CD14-positive monocyte (primary cell): Measurements from ENCODE around the gene MUC13. TPM values are rescaled to one million over a fixed set of nuclear protein-coding genes. Genes with fewer than 3 reads are reported as not detected.

Source experiments
- DNase-seq, 3 donors: peaks; one replicate each; pipeline ENCODE4 v3.0.0-alpha.2; 2011 to 2022
- H2AFZ ChIP-seq: 2 replicates; pipeline ENCODE4 v1.6.0; 2012; ENCODE audit warnings: mild to moderate bottlenecking, low read depth, low read length, inconsistent platforms; ENCODE audit not compliant: insufficient read depth, poor library complexity, severe bottlenecking
- H3K27ac ChIP-seq, 2 donors: 1 replicate in 1 of 2; 2 replicates in 1 of 2; pipeline ENCODE4 v1.5.1; 2012 to 2013; ENCODE audit warnings: low read length in 2 of 2, control low read depth in 1 of 2, inconsistent platforms in 1 of 2, low read depth in 1 of 2, mild to moderate bottlenecking in 1 of 2
- H3K27me3 ChIP-seq, 2 donors: one replicate each; pipeline versions ENCODE4 v1.6.0 to v1.6.1; 2011 to 2013; ENCODE audit warnings: low read length in 2 of 2; ENCODE audit not compliant: control insufficient read depth in 2 of 2, insufficient read depth in 2 of 2
- H3K36me3 ChIP-seq, 2 donors: replicated peaks in 1 of 2; 1 replicate in 1 of 2; 2 replicates in 1 of 2; pipeline versions ENCODE4 v1.5.1 to v1.6.1; 2012 to 2013; ENCODE audit warnings: low read length in 2 of 2, control low read depth in 1 of 2, inconsistent platforms in 1 of 2, mild to moderate bottlenecking in 1 of 2; ENCODE audit not compliant: insufficient read depth in 2 of 2, control insufficient read depth in 1 of 2
- H3K4me1 ChIP-seq, 2 donors: 1 replicate in 1 of 2; 2 replicates in 1 of 2; pipeline versions ENCODE4 v1.5.1 to v1.6.1; 2012 to 2013; ENCODE audit warnings: low read length in 2 of 2, control low read depth in 1 of 2, inconsistent platforms in 1 of 2, mild to moderate bottlenecking in 1 of 2, moderate library complexity in 1 of 2; ENCODE audit not compliant: insufficient read depth in 2 of 2, control insufficient read depth in 1 of 2
- H3K4me2 ChIP-seq: replicated peaks from 2 replicates; pipeline ENCODE3; 2012; ENCODE audit warnings: low read length, moderate library complexity, mild to moderate bottlenecking; ENCODE audit not compliant: poor library complexity, severe bottlenecking; ENCODE audit errors: extremely low read depth
- H3K4me3 ChIP-seq, 3 experiments: fragments of 200-600 bp in 1 of 3; sonication (generic) in 1 of 3; replicated peaks in 1 of 3; 1 replicate in 2 of 3; 2 replicates in 1 of 3; pipeline ENCODE4 v1.5.1; 2011 to 2013; ENCODE audit warnings: low read length in 3 of 3, mild to moderate bottlenecking in 3 of 3, control low read depth in 2 of 3, low read depth in 2 of 3, inconsistent platforms in 1 of 3, moderate library complexity in 1 of 3
- H3K79me2 ChIP-seq: 2 replicates; pipeline ENCODE4 v1.6.0; 2012; ENCODE audit warnings: mild to moderate bottlenecking, control low read depth, inconsistent platforms, low read length, moderate library complexity; ENCODE audit not compliant: insufficient read depth
- H3K9ac ChIP-seq: 2 replicates; pipeline ENCODE4 v1.6.0; 2017; ENCODE audit warnings: low read length, mild to moderate bottlenecking; ENCODE audit not compliant: insufficient read depth, poor library complexity, severe bottlenecking
- H3K9me3 ChIP-seq, 2 donors: replicated peaks in 1 of 2; 1 replicate in 1 of 2; 2 replicates in 1 of 2; pipeline versions ENCODE4 v1.5.1 to v1.6.1; 2012 to 2013; ENCODE audit warnings: low read length in 2 of 2, control low read depth in 1 of 2; ENCODE audit not compliant: control insufficient read depth in 1 of 2, insufficient read depth in 1 of 2
- H4K20me1 ChIP-seq: 2 replicates; pipeline ENCODE4 v1.6.0; 2012; ENCODE audit warnings: mild to moderate bottlenecking, low read length, control low read depth, moderate library complexity; ENCODE audit not compliant: insufficient read depth
- H3K27ac Mint-ChIP-seq, 7 donors: one replicate each; pipeline ENCODE4 v1.8.0; 2020; ENCODE audit warnings: mild to moderate bottlenecking in 7 of 7, mixed read lengths in 7 of 7, moderate library complexity in 6 of 7, inconsistent platforms in 2 of 7
- H3K27me3 Mint-ChIP-seq, 3 donors: one replicate each; pipeline ENCODE4 v1.8.0; 2021 to 2022; ENCODE audit warnings: low read depth in 3 of 3, mild to moderate bottlenecking in 3 of 3, mixed read lengths in 3 of 3, moderate library complexity in 3 of 3, inconsistent platforms in 1 of 3
- H3K36me3 Mint-ChIP-seq, 2 donors: one replicate each; pipeline ENCODE4 v1.8.0; 2020; ENCODE audit warnings: mixed read lengths in 2 of 2, inconsistent platforms in 1 of 2, mild to moderate bottlenecking in 1 of 2
- H3K4me1 Mint-ChIP-seq: one replicate; pipeline ENCODE4 v1.8.0; 2020; ENCODE audit warnings: mild to moderate bottlenecking, mixed read lengths
- H3K4me3 Mint-ChIP-seq, 2 donors: one replicate each; pipeline ENCODE4 v1.8.0; 2020; ENCODE audit warnings: mild to moderate bottlenecking in 2 of 2, mixed read lengths in 2 of 2, moderate library complexity in 1 of 2
- H3K9me3 Mint-ChIP-seq, 7 donors: one replicate each; pipeline ENCODE4 v1.8.0; 2020 to 2022; ENCODE audit warnings: mixed read lengths in 7 of 7, mild to moderate bottlenecking in 6 of 7, moderate library complexity in 6 of 7, inconsistent platforms in 2 of 7
- WGBS: methylation state at CpG from one replicate; pipeline ENCODE4 v1.1.5; 2013; ENCODE audit warnings: missing lambda C conversion rate; ENCODE audit not compliant: insufficient coverage; 5-methylcytosine and 5-hydroxymethylcytosine counted together
- intact Hi-C, 2 donors: fragments of 100-400 bp; cut with micrococcal nuclease; formaldehyde crosslinking; loops; one replicate each; pipeline versions ENCODE4 v1.15.0 to v1.15.1; 2023
- polyA plus RNA-seq, 3 donors: library from polyadenylated mRNA; depleted of rRNA in 1 of 3; unstranded in 2 of 3; stranded (reverse) in 1 of 3; fragments of 300-500 nt in 2 of 3; fragments of >200 nt in 1 of 3; fragmentation: Illumina TruSeq in 2 of 3; gene quantifications; 1 replicate in 2 of 3; 2 replicates in 1 of 3; pipeline ENCODE4 v1.2.3, GENCODE V29; 2012 to 2021
- TF ChIP-seq, protein P1 (sequence below): fragments of 200-600 bp; IDR thresholded peaks from one replicate; pipeline ENCODE4 v1.8.0; 2022; ENCODE audit warnings: antibody characterized with exemption, mild to moderate bottlenecking

Gene MUC13
- polyA plus RNA-seq, 3 donors, result not detected

DNA sequence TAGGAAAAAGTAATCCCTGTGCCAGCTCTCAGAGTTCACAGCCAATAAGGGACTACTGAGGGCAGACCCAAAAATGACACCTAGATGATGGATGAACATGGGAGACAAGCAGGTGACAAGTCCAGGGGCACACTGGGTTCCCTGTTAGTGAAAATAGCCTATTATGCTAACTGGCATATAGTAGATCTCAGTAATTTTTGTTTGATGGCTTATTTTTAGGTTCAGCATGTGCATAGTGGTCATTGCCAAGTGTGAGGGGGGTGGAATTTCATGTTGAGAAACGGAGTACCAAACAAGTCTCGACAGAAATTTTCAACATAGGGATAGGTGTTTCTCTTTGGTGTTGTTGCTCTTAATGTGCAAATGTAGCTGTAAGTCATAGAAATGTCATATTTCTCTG lies 41.0 kb downstream of the MUC13 start:
- Mint-ChIP-seq H3K36me3 (no peaks in the 10 kb centered on the region), H3K27me3 (peaks cover 12 to 18% (median 16%) of the 10 kb centered on the region in 3 donors), H3K4me1 (peaks cover 4% of the 10 kb centered on the region), H3K9me3 (no peaks in the 10 kb centered on the region), H3K27ac (no peak overlapping the region), H3K4me3 (no peak overlapping the region)
- 100% methylated on average over 1 of the region's 2 CpGs for WGBS
- Histone ChIP-seq H3K79me2 (no peaks in the 10 kb centered on the region), H3K27ac (no peak overlapping the region), H3K9ac (no peak overlapping the region), H3K36me3 (no peaks in the 10 kb centered on the region), H3K27me3 (peaks cover 5 to 14% of the 10 kb centered on the region in 2 donors), H3K4me3 (no peak overlapping the region), H4K20me1 (no peaks in the 10 kb centered on the region), H3K4me1 (no peaks in the 10 kb centered on the region), H2AFZ (no peak overlapping the region), H3K9me3 (peaks cover 0 to under 1% of the 10 kb centered on the region in 2 donors), H3K4me2 (no peak overlapping the region)
- intact Hi-C loops, result no loop called here
- no peak for DNase-seq
- TF ChIP-seq, protein P1, sequence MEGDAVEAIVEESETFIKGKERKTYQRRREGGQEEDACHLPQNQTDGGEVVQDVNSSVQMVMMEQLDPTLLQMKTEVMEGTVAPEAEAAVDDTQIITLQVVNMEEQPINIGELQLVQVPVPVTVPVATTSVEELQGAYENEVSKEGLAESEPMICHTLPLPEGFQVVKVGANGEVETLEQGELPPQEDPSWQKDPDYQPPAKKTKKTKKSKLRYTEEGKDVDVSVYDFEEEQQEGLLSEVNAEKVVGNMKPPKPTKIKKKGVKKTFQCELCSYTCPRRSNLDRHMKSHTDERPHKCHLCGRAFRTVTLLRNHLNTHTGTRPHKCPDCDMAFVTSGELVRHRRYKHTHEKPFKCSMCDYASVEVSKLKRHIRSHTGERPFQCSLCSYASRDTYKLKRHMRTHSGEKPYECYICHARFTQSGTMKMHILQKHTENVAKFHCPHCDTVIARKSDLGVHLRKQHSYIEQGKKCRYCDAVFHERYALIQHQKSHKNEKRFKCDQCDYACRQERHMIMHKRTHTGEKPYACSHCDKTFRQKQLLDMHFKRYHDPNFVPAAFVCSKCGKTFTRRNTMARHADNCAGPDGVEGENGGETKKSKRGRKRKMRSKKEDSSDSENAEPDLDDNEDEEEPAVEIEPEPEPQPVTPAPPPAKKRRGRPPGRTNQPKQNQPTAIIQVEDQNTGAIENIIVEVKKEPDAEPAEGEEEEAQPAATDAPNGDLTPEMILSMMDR, result no peak

DNA sequence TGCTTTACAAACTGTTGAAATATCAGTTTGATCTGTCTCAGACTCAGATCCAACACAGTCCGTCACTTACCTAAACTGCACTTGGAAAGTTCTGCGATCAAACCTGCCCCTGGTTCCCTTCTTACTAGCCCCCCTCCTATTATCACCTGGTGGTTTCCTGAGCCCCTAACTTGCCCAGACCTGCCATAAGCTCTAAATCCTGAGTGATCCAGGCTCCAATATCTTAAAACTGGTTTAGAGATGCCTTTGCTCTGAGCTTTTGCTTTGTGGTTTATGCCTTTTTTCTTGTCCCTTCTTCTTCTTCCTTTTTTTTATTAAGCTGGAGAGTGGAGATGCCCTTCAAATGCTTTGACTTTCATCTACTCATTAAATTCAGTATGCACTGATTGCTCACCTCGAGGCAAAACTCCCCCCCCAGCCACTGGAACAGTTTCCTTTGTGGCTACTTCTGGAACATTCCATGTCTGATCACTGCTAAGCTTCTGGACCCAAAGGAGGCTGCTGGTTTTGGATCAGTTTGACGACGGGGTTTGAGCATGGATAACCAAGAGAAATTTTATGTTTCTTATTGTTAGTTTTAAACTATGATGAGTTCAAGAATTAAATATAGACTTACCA lies 43.9 kb downstream of the MUC13 start:
- H3K27ac Mint-ChIP-seq, result no peak overlapping the region
- H4K20me1 ChIP-seq, result no peaks in the 10 kb centered on the region
- DNase-seq, result no peak
- H3K27ac ChIP-seq, result no peak overlapping the region
- intact Hi-C loops, result no loop called here
- H3K79me2 ChIP-seq, result no peaks in the 10 kb centered on the region
- no peaks in the 10 kb centered on the region for H3K36me3 ChIP-seq
- peaks cover 0 to 4% of the 10 kb centered on the region in 2 donors for H3K9me3 ChIP-seq
- H3K4me3 Mint-ChIP-seq, result no peak overlapping the region
- peaks cover 16% of the 10 kb centered on the region for H3K4me1 Mint-ChIP-seq
- TF ChIP-seq, protein P1, result no peak
- H2AFZ ChIP-seq, result no peak overlapping the region
- H3K27me3 ChIP-seq, result peaks cover 21 to 34% of the 10 kb centered on the region in 2 donors
- 78% methylated on average over 3 of the region's 5 CpGs for WGBS
- H3K36me3 Mint-ChIP-seq, result peaks cover 0 to 4% of the 10 kb centered on the region in 2 donors
- peaks cover 24 to 42% (median 36%) of the 10 kb centered on the region in 3 donors for H3K27me3 Mint-ChIP-seq
- no peak overlapping the region for H3K4me3 ChIP-seq
- H3K9me3 Mint-ChIP-seq, result peaks cover 0 to 10% (median 4%) of the 10 kb centered on the region in 7 donors
- peaks cover 6 to 15% of the 10 kb centered on the region in 2 donors for H3K4me1 ChIP-seq
- no peak overlapping the region for H3K9ac ChIP-seq
- H3K4me2 ChIP-seq, result no peak overlapping the region
